OCI-LY3 (cell line): ENCODE measurements around the gene PKD2L1.

ENCODE experiments used
- CTCF ChIP-seq: fragments of 200-600, 300-600 bp; sonication (generic); IDR thresholded peaks from 2 replicates; pipeline ENCODE4 v1.5.1; 2014; ENCODE audit warnings: antibody characterized with exemption, low read length, low read depth
- EZH2phosphoT487 ChIP-seq: fragments of 200-600 bp; shearing (Covaris generic); IDR thresholded peaks from 2 replicates; pipeline ENCODE4 v1.6.1; 2018; ENCODE audit warnings: antibody characterized with exemption, mixed run types, low read depth

GRCh38 chr10:100325158-100325557 lies 4.9 kb downstream of the PKD2L1 start:
- TF ChIP-seq CTCF (no peak), EZH2phosphoT487 (no peak)
